DMS153 (cell line): ENCODE data around the gene ELK1.
"Not testable (repeated sequence)": the region's sequence is repeated elsewhere in the genome, so short reads cannot be mapped to it uniquely, and the experiment has no call there.

Source experiments
- DNase-seq: peaks from one replicate; lab custom pipeline; 2025; lab: John Stamatoyannopoulos, UW

ELK1 gene

GRCh38 chrX:47611926-47612325 is 38.4 kb downstream of the ELK1 start:
- DNase-seq, result no peak

GRCh38 chrX:47611489-47611888 is 38.9 kb downstream of the ELK1 start:
- no peak for DNase-seq

DNA sequence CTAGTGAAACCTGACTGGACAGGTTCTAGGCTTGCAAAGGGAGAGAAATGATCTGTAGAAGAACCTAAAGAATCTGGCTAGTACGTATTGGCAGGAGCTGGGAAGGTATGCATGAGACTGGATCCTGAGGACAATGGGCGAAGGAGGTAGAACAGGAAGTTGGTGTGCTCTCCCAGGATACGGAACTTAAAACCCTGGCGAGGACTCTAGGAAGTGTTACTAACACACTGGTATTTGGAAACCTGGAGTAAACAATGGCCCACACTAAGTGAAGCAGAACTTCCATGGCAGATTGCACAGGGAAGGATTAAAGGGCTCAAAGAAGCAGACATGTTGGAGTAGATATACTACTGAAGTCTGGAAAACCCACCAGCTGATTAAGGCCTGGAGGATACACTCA is 39.9 kb downstream of the ELK1 start:
- no peak for DNase-seq

- no peak for DNase-seq
These were observed 42.1 kb downstream of the ELK1 start for GRCh38 chrX:47608130-47608810.

DNA sequence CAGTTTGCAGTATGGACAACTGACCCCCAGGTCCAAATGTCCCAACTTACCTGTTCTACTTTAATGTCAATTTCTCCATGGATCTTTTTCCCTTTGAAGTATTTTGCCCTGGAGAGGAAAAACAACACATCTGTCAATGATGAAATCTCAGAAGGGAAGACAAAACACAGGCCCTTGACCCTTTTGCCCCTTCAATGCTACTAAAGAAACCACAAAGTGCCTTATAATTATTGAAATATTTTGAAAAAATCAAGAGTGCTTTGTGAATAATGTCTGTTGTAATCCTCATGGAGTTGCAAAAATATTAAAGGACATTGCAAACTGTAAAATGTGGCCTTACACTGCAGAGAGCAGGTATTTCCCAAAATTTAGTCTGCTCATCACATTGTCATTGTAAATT is 43.3 kb downstream of the ELK1 start:
- DNase-seq, result no peak

DNA sequence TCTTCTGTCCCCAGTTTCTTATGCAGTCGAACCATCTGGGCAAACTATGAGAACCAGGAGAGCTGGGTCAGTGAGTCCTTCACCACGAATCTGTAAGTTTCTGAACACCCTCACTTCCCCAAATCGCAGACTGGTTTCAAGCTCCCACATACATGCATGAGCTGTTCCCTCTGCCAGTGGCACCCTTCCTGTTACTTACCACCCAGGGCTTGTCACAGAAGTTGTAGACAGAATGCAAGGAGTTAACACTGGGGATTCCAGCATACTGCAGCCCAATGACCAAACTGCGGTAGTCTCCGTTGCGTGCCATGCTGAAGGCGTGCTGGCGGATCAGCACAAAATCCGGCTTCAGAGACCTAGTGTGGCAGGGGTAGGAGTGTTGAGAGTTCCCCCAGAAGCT is 45.3 kb downstream of the ELK1 start:
- no peak for DNase-seq

DNA sequence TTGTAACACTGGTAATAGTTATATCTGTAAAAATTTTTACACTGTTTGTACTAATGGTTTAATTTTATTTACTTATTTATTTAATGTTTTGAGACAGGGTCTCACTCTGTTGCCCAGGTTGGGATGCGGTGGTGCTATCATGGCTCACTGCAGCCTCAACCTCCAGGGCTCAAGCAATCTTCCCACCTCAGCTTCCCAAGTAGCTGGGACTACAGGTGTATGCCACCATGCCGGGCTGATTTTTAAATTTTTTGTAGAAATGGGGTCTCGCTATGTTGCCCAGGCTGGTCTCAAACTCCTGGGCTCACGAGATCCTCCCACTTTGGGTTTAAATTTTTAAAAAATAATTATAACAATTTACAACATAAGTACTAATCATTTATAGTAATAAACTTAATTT is 47.2 kb downstream of the ELK1 start:
- not testable (repeated sequence) for DNase-seq

- no peak for DNase-seq
These were observed 53.1 kb downstream of the ELK1 start for GRCh38 chrX:47597222-47597621.

GRCh38 chrX:47596256-47596655 is 54.1 kb downstream of the ELK1 start:
- no peak for DNase-seq

- no peak for DNase-seq
These were observed 54.6 kb downstream of the ELK1 start for GRCh38 chrX:47595716-47596251.

DNA sequence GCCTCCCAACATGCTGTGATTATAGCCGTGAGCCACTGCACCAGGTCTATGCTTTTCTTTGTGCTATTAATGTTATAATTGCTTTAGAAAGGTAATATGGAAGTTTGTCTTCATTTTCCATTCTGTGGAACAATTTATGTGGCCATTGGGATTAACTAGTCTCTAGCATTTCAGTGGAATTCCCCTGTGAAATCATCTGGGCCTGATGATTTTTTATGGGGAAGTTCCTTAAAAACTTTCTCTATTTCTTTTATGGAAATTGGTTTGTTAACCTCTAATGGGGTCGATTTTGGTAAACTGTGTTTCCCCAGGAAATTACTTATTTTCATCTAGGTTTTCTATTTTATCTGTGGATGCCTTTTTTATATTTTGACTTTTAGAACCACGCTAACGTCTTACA is 56.8 kb downstream of the ELK1 start:
- DNase-seq, result no peak

DNA sequence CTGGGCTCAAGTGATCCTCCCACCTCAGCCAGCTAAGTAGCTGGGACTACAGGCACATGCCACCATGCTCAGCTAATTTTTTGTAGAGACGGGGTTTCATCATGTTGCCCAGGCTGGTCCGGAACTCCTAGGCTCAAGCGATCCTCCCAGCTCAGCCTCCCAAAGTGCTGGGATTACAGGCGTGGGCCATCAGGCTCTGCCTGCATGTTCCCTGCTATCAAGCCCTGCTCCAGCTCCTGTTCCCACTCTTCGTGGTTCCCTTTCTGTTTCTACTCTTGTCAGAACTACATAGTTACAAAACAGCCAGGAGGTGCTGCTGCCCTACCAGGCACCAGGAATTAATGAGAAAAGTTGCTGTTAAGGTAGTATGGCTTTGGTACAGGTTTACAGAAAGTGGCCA is 59.4 kb downstream of the ELK1 start:
- DNase-seq, result no peak

- DNase-seq, result no peak
These were observed 62.2 kb downstream of the ELK1 start for GRCh38 chrX:47587906-47588735.

- DNase-seq, result no peak
These were observed 63.1 kb downstream of the ELK1 start for GRCh38 chrX:47587091-47587891.

- DNase-seq, result no peak
These were observed 64.1 kb downstream of the ELK1 start for GRCh38 chrX:47586043-47586787.
